Nephron progenitor cell (in vitro differentiated cells): ENCODE measurements around the gene SLC16A1.

Experiments used
- DNase-seq: peaks from one replicate; pipeline ENCODE4 v3.0.0; 2021
- H3K27ac Mint-ChIP-seq: 2 replicates; pipeline ENCODE4 v1.8.0; 2021; ENCODE audit warnings: mild to moderate bottlenecking, moderate library complexity, mixed read lengths
- H3K27me3 Mint-ChIP-seq: 2 replicates; pipeline ENCODE4 v1.8.0; 2021; ENCODE audit warnings: mild to moderate bottlenecking, low read depth, mixed read lengths; ENCODE audit not compliant: poor library complexity
- H3K36me3 Mint-ChIP-seq: 2 replicates; pipeline ENCODE4 v1.8.0; 2021; ENCODE audit warnings: low read depth, mixed read lengths
- H3K4me1 Mint-ChIP-seq: 2 replicates; pipeline ENCODE4 v1.8.0; 2021; ENCODE audit warnings: mixed read lengths
- H3K4me3 Mint-ChIP-seq: 2 replicates; pipeline ENCODE4 v1.8.0; 2021; ENCODE audit warnings: mild to moderate bottlenecking, moderate library complexity, mixed read lengths
- H3K9me3 Mint-ChIP-seq: 2 replicates; pipeline ENCODE4 v1.8.0; 2021; ENCODE audit warnings: mild to moderate bottlenecking, moderate library complexity, mixed read lengths
- CTCF ChIP-seq: fragments of 200-600 bp; sonication (generic); IDR thresholded peaks from 2 replicates; pipeline ENCODE4 v1.5.0; 2021; ENCODE audit warnings: antibody characterized with exemption

Gene SLC16A1

GRCh38 chr1:112955773-112956543 is at the start of gene SLC16A1:
Gene SLC16A1 (minus strand): TSS chr1:112956196. CDS start chr1:112929308, 26,888 bp downstream.
- Mint-ChIP-seq H3K36me3 (peaks cover 32% of the 10 kb centered on the region), H3K27me3 (no peaks in the 10 kb centered on the region), H3K27ac (peak within 1 kb of the TSS; percentile 98), H3K4me1 (peaks cover 77% of the 10 kb centered on the region), H3K4me3 (peak within 1 kb of the TSS; percentile 97), H3K9me3 (no peaks in the 10 kb centered on the region)
- peak; percentile 95 for DNase-seq
- TF ChIP-seq CTCF: no peak

- H3K36me3 Mint-ChIP-seq: peaks cover 45% of the 10 kb centered on the region
- H3K4me3 Mint-ChIP-seq: no peak overlapping the region
- H3K4me1 Mint-ChIP-seq: peaks cover 17% of the 10 kb centered on the region
- TF ChIP-seq CTCF: no peak
- no peak for DNase-seq
- peak overlapping the region; percentile 78 for H3K27ac Mint-ChIP-seq
- no peaks in the 10 kb centered on the region for H3K9me3 Mint-ChIP-seq
- H3K27me3 Mint-ChIP-seq: no peaks in the 10 kb centered on the region
Measured at GRCh38 chr1:113003751-113004690, 48.0 kb upstream of the SLC16A1 start.

GRCh38 chr1:113002297-113002696 is 46.3 kb upstream of the SLC16A1 start:
- no peak for TF ChIP-seq CTCF
- peaks cover 43% of the 10 kb centered on the region for H3K36me3 Mint-ChIP-seq
- H3K9me3 Mint-ChIP-seq: no peaks in the 10 kb centered on the region
- no peak for DNase-seq
- H3K27me3 Mint-ChIP-seq: no peaks in the 10 kb centered on the region
- no peak overlapping the region for H3K4me3 Mint-ChIP-seq
- peaks cover 17% of the 10 kb centered on the region for H3K4me1 Mint-ChIP-seq
- no peak overlapping the region for H3K27ac Mint-ChIP-seq

- no peak for DNase-seq
- no peak overlapping the region for H3K27ac Mint-ChIP-seq
Measured at GRCh38 chr1:112998592-112999235, 42.7 kb upstream of the SLC16A1 start.

GRCh38 chr1:112997781-112998180 is 41.8 kb upstream of the SLC16A1 start:
- TF ChIP-seq CTCF: no peak
- Mint-ChIP-seq H3K27me3 (no peaks in the 10 kb centered on the region), H3K4me3 (no peak overlapping the region), H3K4me1 (peaks cover 12% of the 10 kb centered on the region), H3K36me3 (peaks cover 46% of the 10 kb centered on the region), H3K9me3 (no peaks in the 10 kb centered on the region), H3K27ac (peak overlapping the region; percentile 80)
- no peak for DNase-seq

More at GRCh38 chr1:112998592-112999235, 42.7 kb upstream of the SLC16A1 start:
- Mint-ChIP-seq H3K4me3 (no peak overlapping the region), H3K27me3 (no peaks in the 10 kb centered on the region), H3K36me3 (peaks cover 46% of the 10 kb centered on the region), H3K9me3 (no peaks in the 10 kb centered on the region), H3K4me1 (peaks cover 12% of the 10 kb centered on the region)
- TF ChIP-seq CTCF: no peak
